Measurements from ENCODE around the gene TCEA2.

TCEA2 gene

DNA sequence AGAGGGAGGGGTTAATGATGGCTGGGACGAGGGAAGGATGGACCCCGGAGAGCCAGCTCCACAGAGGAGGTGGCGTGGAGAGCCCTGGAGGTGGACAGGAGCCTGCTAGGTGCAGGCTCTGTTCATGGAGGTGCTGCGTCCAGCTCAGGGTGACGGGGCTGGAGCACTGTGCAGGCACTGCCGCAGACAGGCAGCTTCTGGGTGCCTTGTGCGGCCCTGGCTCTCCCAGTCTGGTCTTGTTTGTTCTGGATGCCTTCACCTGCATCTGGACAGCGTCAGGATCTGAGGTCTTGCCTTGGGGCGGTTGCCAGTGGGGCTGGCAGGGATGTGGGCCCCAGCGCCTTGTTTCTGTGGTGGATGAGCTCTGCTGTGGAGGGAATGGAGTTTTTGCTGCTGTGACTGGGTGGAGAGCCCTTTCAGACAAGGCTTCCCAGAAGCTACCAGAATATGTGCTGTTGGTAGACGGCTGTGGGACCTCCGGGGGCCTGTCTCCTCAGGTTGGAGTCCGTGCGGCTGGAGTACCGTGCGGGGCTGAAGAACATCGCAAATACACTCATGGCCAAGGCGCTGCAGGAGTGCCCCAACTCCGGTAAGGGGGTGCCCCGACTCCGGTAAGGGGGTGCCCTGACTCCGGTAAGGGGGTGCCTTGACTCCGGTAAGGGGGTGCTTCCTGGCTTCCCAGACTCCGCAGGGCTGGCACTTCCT is 34.9 kb upstream of the TCEA2 start:
- Histone ChIP-seq H3K9ac (ENCODE audit: low read depth in 1 of 2, low read length in 2 of 2) (no peak overlapping the region), H3K27ac (ENCODE audit: low read depth, low read length) (no peak overlapping the region), H3K4me1 (ENCODE audit: control insufficient read depth in 1 of 2, insufficient read depth in 2 of 2, low read length in 2 of 2) (peaks cover 17 to 29% of the 10 kb centered on the region in 2 donors), H3K27me3 (ENCODE audit: control insufficient read depth in 1 of 2, insufficient read depth in 2 of 2, low read length in 2 of 2) (peaks cover 2 to 8% of the 10 kb centered on the region in 2 donors), H3K4me3 (ENCODE audit: low read depth in 1 of 2, low read length in 2 of 2) (no peak overlapping the region), H3K36me3 (ENCODE audit: control insufficient read depth in 1 of 2, insufficient read depth in 2 of 2, low read length in 2 of 2) (peaks cover 74 to 91% of the 10 kb centered on the region in 2 donors), H3K9me3 (ENCODE audit: control insufficient read depth in 1 of 2, low read length in 2 of 2) (no peaks in the 10 kb centered on the region)

GRCh38 chr20:64029293-64030117 is 33.5 kb upstream of the TCEA2 start:
- Histone ChIP-seq H3K27ac (ENCODE audit: low read depth, low read length) (no peak overlapping the region), H3K9me3 (ENCODE audit: control insufficient read depth in 1 of 2, low read length in 2 of 2) (no peaks in the 10 kb centered on the region), H3K4me1 (ENCODE audit: control insufficient read depth in 1 of 2, insufficient read depth in 2 of 2, low read length in 2 of 2) (peaks cover 3 to 22% of the 10 kb centered on the region in 2 donors), H3K4me3 (ENCODE audit: low read depth in 1 of 2, low read length in 2 of 2) (no peak overlapping the region), H3K27me3 (ENCODE audit: control insufficient read depth in 1 of 2, insufficient read depth in 2 of 2, low read length in 2 of 2) (peaks cover 4 to 8% of the 10 kb centered on the region in 2 donors), H3K9ac (ENCODE audit: low read depth in 1 of 2, low read length in 2 of 2) (no peak overlapping the region), H3K36me3 (ENCODE audit: control insufficient read depth in 1 of 2, insufficient read depth in 2 of 2, low read length in 2 of 2) (peaks cover 76 to 88% of the 10 kb centered on the region in 2 donors)

- no peak overlapping the region for H3K4me3 ChIP-seq (ENCODE audit: low read depth in 1 of 2, low read length in 2 of 2)
- no peak overlapping the region for H3K27ac ChIP-seq (ENCODE audit: low read depth, low read length)
- peaks cover 0 to 19% of the 10 kb centered on the region in 2 donors for H3K4me1 ChIP-seq (ENCODE audit: control insufficient read depth in 1 of 2, insufficient read depth in 2 of 2, low read length in 2 of 2)
- H3K27me3 ChIP-seq (ENCODE audit: control insufficient read depth in 1 of 2, insufficient read depth in 2 of 2, low read length in 2 of 2): peaks cover 4 to 12% of the 10 kb centered on the region in 2 donors
- H3K9me3 ChIP-seq (ENCODE audit: control insufficient read depth in 1 of 2, low read length in 2 of 2): no peaks in the 10 kb centered on the region
- peaks cover 65 to 86% of the 10 kb centered on the region in 2 donors for H3K36me3 ChIP-seq (ENCODE audit: control insufficient read depth in 1 of 2, insufficient read depth in 2 of 2, low read length in 2 of 2)
- H3K9ac ChIP-seq (ENCODE audit: low read depth in 1 of 2, low read length in 2 of 2): no peak overlapping the region
Observed at GRCh38 chr20:64030371-64031134, 32.4 kb upstream of the TCEA2 start.

DNA sequence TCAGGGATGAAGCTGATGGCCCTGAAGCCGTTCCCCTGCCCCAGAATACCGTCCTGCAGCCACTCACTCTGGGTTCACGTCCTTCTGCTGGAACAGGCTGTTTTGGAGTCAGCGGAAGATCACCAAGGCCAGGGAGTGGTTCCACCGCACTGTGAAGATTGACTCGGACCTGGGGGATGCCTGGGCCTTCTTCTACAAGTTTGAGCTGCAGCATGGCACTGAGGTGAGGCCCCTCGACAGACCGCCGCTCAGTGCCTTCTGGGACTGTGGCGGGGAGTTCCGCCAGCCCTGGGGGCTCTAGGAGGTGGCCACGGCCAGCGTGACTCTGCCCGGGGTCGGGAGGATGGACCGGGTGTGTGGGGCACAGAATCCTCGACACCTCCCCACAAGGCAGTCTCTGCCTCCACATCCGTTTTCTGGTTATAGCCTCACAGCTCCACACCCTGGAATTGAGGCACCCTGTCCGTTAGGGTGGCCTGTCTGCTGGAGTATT is 31.1 kb upstream of the TCEA2 start:
- Histone ChIP-seq H3K27me3 (ENCODE audit: control insufficient read depth in 1 of 2, insufficient read depth in 2 of 2, low read length in 2 of 2) (peaks cover 13 to 23% of the 10 kb centered on the region in 2 donors), H3K4me1 (ENCODE audit: control insufficient read depth in 1 of 2, insufficient read depth in 2 of 2, low read length in 2 of 2) (peaks cover 0 to 30% of the 10 kb centered on the region in 2 donors), H3K4me3 (ENCODE audit: low read depth in 1 of 2, low read length in 2 of 2) (no peak overlapping the region), H3K9me3 (ENCODE audit: control insufficient read depth in 1 of 2, low read length in 2 of 2) (no peaks in the 10 kb centered on the region), H3K9ac (ENCODE audit: low read depth in 1 of 2, low read length in 2 of 2) (no peak overlapping the region), H3K27ac (ENCODE audit: low read depth, low read length) (no peak overlapping the region), H3K36me3 (ENCODE audit: control insufficient read depth in 1 of 2, insufficient read depth in 2 of 2, low read length in 2 of 2) (peaks cover 56 to 75% of the 10 kb centered on the region in 2 donors)

DNA sequence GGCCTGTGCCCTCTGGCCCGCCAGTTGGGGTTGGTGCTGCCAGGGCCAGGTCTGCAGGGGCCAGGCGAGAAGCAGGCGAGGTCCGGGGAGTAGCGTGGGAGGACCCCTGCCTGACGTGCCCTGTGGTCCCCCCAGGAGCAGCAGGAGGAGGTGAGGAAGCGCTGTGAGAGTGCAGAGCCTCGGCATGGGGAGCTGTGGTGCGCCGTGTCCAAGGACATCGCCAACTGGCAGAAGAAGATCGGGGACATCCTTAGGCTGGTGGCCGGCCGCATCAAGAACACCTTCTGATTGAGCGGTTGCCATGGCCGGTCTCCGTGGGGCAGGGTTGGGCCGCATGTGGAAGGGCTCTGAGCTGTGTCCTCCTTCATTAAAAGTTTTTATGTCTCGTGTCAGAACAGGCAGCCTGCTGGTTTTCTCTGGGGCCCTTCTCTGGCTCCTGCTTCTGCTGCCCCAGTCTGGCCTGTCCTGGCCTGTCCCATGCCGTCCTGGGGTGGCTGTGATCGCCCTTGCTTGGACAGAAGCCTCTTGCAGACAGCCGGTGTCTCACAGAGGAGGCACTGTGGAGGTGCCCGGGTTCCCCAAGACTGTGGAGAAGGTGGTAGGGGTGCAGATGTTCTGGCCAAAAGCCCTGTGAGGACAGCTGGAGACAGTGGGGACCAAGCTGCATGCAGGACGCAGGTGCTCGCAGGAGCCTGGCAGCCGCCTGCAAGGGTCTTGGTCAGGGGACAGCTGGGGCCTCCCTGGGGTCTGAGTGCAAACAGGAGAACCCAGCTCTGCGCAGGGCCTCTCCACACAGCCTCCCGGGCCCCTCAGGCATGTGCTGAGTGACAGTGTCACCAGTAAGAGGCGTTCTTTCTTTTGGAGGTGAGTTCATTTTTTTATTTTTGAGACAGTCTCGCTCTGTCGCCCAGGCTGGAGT is 30.0 kb upstream of the TCEA2 start:
- H3K4me3 ChIP-seq (ENCODE audit: low read depth in 1 of 2, low read length in 2 of 2): no peak overlapping the region
- H3K9me3 ChIP-seq (ENCODE audit: control insufficient read depth in 1 of 2, low read length in 2 of 2): no peaks in the 10 kb centered on the region
- H3K27ac ChIP-seq (ENCODE audit: low read depth, low read length): no peak overlapping the region
- peaks cover 21 to 28% of the 10 kb centered on the region in 2 donors for H3K27me3 ChIP-seq (ENCODE audit: control insufficient read depth in 1 of 2, insufficient read depth in 2 of 2, low read length in 2 of 2)
- peaks cover 45 to 64% of the 10 kb centered on the region in 2 donors for H3K36me3 ChIP-seq (ENCODE audit: control insufficient read depth in 1 of 2, insufficient read depth in 2 of 2, low read length in 2 of 2)
- peaks cover 0 to 37% of the 10 kb centered on the region in 2 donors for H3K4me1 ChIP-seq (ENCODE audit: control insufficient read depth in 1 of 2, insufficient read depth in 2 of 2, low read length in 2 of 2)
- no peak overlapping the region for H3K9ac ChIP-seq (ENCODE audit: low read depth in 1 of 2, low read length in 2 of 2)

GRCh38 chr20:64033981-64034493 is 29.0 kb upstream of the TCEA2 start:
- H3K36me3 ChIP-seq (ENCODE audit: control insufficient read depth in 1 of 2, insufficient read depth in 2 of 2, low read length in 2 of 2): peaks cover 37 to 53% of the 10 kb centered on the region in 2 donors
- no peak overlapping the region for H3K4me3 ChIP-seq (ENCODE audit: low read depth in 1 of 2, low read length in 2 of 2)
- H3K27ac ChIP-seq (ENCODE audit: low read depth, low read length): no peak overlapping the region
- no peaks in the 10 kb centered on the region for H3K9me3 ChIP-seq (ENCODE audit: control insufficient read depth in 1 of 2, low read length in 2 of 2)
- H3K9ac ChIP-seq (ENCODE audit: low read depth in 1 of 2, low read length in 2 of 2): no peak overlapping the region
- peaks cover 0 to 38% of the 10 kb centered on the region in 2 donors for H3K4me1 ChIP-seq (ENCODE audit: control insufficient read depth in 1 of 2, insufficient read depth in 2 of 2, low read length in 2 of 2)
- H3K27me3 ChIP-seq (ENCODE audit: control insufficient read depth in 1 of 2, insufficient read depth in 2 of 2, low read length in 2 of 2): peaks cover 21 to 28% of the 10 kb centered on the region in 2 donors

DNA sequence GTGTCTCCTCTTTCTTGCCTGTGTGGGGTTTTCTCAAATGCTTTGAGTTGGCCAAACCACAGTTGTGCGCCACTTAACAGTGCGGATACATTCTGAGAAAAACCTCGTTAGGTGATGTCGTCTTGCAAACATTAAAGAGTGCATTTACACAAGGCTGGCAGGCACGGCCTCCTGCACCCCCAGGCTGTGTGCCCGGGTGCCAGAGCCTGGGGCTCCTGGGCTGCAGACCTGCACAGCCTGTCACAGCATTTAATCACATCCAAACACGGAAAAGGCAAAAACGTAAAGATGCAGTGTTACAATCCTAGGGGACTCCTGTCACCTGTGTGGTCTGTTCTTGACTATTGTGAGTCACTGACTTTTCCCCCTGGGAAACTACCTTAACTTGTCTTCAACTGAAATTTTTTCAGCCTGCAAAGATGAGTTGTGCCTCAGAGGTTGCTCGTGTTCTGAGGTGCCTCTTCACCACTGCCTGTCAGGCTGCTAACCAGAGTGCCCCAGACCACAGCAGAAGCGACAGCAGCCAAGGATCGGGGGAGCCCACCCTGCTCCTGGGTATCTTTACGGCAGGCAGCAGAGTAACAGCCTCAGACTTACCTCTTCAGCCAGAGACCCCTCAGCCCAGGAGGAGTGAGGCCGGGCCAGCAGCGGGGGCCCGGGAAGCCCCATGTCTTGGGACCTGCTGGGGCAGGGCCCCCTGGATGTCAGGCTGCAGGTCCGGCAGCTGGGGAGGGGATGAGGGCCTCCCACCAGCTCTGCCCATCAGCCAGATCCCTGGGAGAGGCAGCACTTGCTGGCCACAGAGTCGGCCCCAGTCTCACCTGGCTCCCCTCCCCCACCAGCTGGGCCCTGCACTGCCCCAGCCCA is 27.7 kb upstream of the TCEA2 start:
- H3K4me1 ChIP-seq (ENCODE audit: control insufficient read depth in 1 of 2, insufficient read depth in 2 of 2, low read length in 2 of 2): peaks cover 7 to 35% of the 10 kb centered on the region in 2 donors
- H3K9me3 ChIP-seq (ENCODE audit: control insufficient read depth in 1 of 2, low read length in 2 of 2): no peaks in the 10 kb centered on the region
- no peak overlapping the region for H3K27ac ChIP-seq (ENCODE audit: low read depth, low read length)
- no peak overlapping the region for H3K9ac ChIP-seq (ENCODE audit: low read depth in 1 of 2, low read length in 2 of 2)
- H3K4me3 ChIP-seq (ENCODE audit: low read depth in 1 of 2, low read length in 2 of 2): no peak overlapping the region
- peaks cover 30 to 38% of the 10 kb centered on the region in 2 donors for H3K27me3 ChIP-seq (ENCODE audit: control insufficient read depth in 1 of 2, insufficient read depth in 2 of 2, low read length in 2 of 2)
- H3K36me3 ChIP-seq (ENCODE audit: control insufficient read depth in 1 of 2, insufficient read depth in 2 of 2, low read length in 2 of 2): peaks cover 25 to 42% of the 10 kb centered on the region in 2 donors

GRCh38 chr20:64035933-64036345 is 27.1 kb upstream of the TCEA2 start, which contains the start of gene C20orf204:
Gene C20orf204 (plus strand): TSS chr20:64036182. CDS start chr20:64036324, 142 bp downstream.
- no peak within 1 kb of the TSS for H3K9ac ChIP-seq (ENCODE audit: low read depth in 1 of 2, low read length in 2 of 2)
- peaks cover 37 to 45% of the 10 kb centered on the region in 2 donors for H3K27me3 ChIP-seq (ENCODE audit: control insufficient read depth in 1 of 2, insufficient read depth in 2 of 2, low read length in 2 of 2)
- H3K4me1 ChIP-seq (ENCODE audit: control insufficient read depth in 1 of 2, insufficient read depth in 2 of 2, low read length in 2 of 2): peaks cover 7 to 30% of the 10 kb centered on the region in 2 donors
- H3K36me3 ChIP-seq (ENCODE audit: control insufficient read depth in 1 of 2, insufficient read depth in 2 of 2, low read length in 2 of 2): peaks cover 24 to 38% of the 10 kb centered on the region in 2 donors
- no peak within 1 kb of the TSS for H3K4me3 ChIP-seq (ENCODE audit: low read depth in 1 of 2, low read length in 2 of 2)
- no peak within 1 kb of the TSS for H3K27ac ChIP-seq (ENCODE audit: low read depth, low read length)
- H3K9me3 ChIP-seq (ENCODE audit: control insufficient read depth in 1 of 2, low read length in 2 of 2): no peaks in the 10 kb centered on the region

Data from duodenal mucosa (tissue), 2 donors.